GM18951 (cell line): ENCODE data around the gene PTPRN2.

Experiments
- POLR2A ChIP-seq: IDR thresholded peaks from 4 replicates; pipeline ENCODE4 v1.6.1; 2011; ENCODE audit warnings: mild to moderate bottlenecking; ENCODE audit not compliant: insufficient read length, insufficient read depth; ENCODE audit errors: extremely low read depth
- in situ Hi-C: fragments of 300-500 bp; cut with MboI; formaldehyde crosslinking; loops from one replicate; pipeline ENCODE4 v1.12.0; 2022; ENCODE audit warnings: low sequenced_read_pairs, mixed read lengths, inconsistent platforms; ENCODE audit not compliant: unreplicated experiment

PTPRN2 gene

GRCh38 chr7:157561816-157562410 lies 1025.7 kb downstream of the PTPRN2 start:
- no peak for TF ChIP-seq POLR2A

GRCh38 chr7:157561523-157561785 lies 1026.2 kb downstream of the PTPRN2 start:
- in situ Hi-C loops, result no loop called here

More at GRCh38 chr7:157561816-157562410, 1025.7 kb downstream of the PTPRN2 start:
- in situ Hi-C loops, result no loop called here

GRCh38 chr7:157560710-157561522 lies 1026.7 kb downstream of the PTPRN2 start:
- in situ Hi-C loops, result no loop called here
- no peak for TF ChIP-seq POLR2A

More at GRCh38 chr7:157561523-157561785, 1026.2 kb downstream of the PTPRN2 start:
- no peak for TF ChIP-seq POLR2A

GRCh38 chr7:157560258-157560654 lies 1027.4 kb downstream of the PTPRN2 start:
- in situ Hi-C loops, result no loop called here
- TF ChIP-seq POLR2A, result no peak

- TF ChIP-seq POLR2A, result no peak
- in situ Hi-C loops, result no loop called here
Observed at GRCh38 chr7:157559596-157560257, 1027.9 kb downstream of the PTPRN2 start.

- in situ Hi-C loops, result no loop called here
- TF ChIP-seq POLR2A, result no peak
Observed at GRCh38 chr7:157558875-157559595, 1028.6 kb downstream of the PTPRN2 start.

GRCh38 chr7:157558516-157558874 lies 1029.1 kb downstream of the PTPRN2 start:
- in situ Hi-C loops, result no loop called here
- no peak for TF ChIP-seq POLR2A

GRCh38 chr7:157558061-157558460 lies 1029.6 kb downstream of the PTPRN2 start:
- TF ChIP-seq POLR2A, result no peak
- in situ Hi-C loops, result no loop called here

GRCh38 chr7:157557263-157557662 lies 1030.4 kb downstream of the PTPRN2 start:
- in situ Hi-C loops, result no loop called here
- no peak for TF ChIP-seq POLR2A

- TF ChIP-seq POLR2A, result no peak
- in situ Hi-C loops, result no loop called here
Observed at GRCh38 chr7:157556642-157556944, 1031.0 kb downstream of the PTPRN2 start.

- TF ChIP-seq POLR2A, result no peak
- in situ Hi-C loops, result no loop called here
Observed at GRCh38 chr7:157555944-157556641, 1031.5 kb downstream of the PTPRN2 start.

GRCh38 chr7:157555313-157555712 lies 1032.3 kb downstream of the PTPRN2 start:
- in situ Hi-C loops, result no loop called here
- no peak for TF ChIP-seq POLR2A
